UCSD-AML1 (cell line): ENCODE measurements around the gene HLA-DRB1.
"Not testable (repeated sequence)": the region's sequence is repeated elsewhere in the genome, so short reads cannot be mapped to it uniquely, and the experiment has no call there.

Experiments
- DNase-seq: peaks from one replicate; lab custom pipeline; 2025; ENCODE audit not compliant: unreplicated experiment; lab: John Stamatoyannopoulos, UW

The HLA-DRB1 gene

DNA sequence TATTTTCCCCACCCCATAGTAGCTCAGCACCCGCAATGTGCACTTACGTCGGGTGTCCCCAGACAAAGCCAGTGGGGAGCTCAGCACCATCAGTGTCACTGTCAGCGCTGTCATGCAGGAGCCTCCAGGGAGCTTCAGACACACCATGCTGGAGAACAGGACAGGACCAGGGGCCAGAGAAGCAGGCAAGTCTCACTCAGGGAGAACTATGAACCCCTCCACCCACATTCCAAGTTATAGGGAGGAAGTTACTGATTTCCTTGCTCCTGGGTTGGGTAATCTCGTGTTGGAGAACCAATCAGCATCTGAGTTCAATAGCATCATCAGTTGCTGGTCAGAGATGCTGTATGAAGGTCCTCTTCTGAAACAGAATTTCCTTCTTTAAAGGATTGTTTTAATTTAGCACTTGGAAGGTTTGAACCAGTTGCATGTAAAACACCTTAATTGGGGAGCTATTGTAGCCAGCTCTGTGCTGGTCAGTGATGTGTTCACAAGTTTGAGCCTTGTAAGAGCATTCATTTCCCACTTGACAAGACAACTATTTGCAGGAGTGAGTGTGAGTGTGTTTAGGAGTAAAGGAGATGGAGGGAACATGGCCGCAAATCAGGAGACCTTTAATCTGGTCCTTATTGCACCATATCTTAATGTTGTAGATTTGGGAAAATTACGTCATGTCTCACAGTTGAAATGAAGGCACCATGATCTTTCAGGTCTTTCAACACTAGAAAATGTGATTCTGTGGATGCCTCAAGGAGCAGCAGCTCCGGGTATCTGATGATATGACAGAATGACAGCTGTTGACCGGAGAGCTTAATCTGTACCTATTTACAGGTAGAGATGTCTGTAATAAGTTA is at the start of gene HLA-DRB1:
TSS of gene HLA-DRB1 (minus strand) at position 253 of the 854 bp plus-strand sequence. CDS start at position 147, 106 bp downstream.
- no peak for DNase-seq

DNA sequence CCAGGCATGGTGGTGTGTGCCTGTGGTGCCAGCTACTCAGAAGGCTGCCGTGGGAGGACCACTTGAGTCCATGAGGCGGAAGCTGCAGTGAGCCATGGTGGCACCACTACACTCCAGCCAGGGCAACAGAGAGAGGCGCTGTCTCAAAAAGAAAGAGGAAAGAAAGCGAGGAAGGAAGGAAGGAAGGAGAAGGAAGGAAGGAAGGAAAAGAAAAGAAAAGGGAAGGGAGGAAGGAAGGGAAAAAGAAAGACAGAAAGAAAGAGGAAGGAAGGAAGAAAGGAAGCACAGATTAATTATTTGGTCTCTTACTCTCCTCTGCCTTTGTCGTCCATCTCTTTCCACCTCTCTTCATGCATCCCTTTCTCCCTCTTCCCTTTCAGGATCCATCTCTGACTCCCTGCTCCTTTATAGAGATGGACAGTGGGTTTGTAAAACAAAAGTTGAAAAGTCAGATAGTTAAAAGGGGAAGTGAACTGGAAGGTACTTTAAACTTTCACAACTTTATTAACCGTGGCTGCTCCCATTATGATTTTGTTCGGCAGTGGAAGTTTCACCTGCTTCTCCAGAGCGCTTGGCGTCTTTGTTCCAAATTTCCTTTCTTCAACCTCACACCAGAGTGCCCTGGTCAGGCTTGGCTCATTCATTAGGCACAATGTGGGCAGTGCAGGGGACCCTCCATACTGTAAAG is 49.0 kb upstream of the HLA-DRB1 start:
- no peak for DNase-seq

DNA sequence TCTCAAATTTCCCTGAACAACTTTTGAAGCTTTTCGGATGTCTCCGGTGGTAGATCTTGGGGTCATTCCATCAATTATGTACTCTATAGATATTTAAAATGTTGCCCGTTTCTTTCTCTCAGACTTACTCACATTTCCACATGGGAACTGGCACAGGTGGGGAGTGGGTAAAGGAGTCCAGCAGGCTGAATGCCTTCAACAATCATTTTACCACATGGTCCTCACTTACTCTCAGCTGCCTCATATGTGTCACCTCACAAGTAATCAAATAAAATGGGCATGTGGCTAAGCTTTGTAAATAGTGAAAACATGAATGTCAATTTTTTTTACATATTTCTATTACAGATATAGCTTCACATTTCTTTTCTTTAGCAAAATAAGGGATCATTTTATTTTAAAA is 48.2 kb upstream of the HLA-DRB1 start:
- no peak for DNase-seq

DNA sequence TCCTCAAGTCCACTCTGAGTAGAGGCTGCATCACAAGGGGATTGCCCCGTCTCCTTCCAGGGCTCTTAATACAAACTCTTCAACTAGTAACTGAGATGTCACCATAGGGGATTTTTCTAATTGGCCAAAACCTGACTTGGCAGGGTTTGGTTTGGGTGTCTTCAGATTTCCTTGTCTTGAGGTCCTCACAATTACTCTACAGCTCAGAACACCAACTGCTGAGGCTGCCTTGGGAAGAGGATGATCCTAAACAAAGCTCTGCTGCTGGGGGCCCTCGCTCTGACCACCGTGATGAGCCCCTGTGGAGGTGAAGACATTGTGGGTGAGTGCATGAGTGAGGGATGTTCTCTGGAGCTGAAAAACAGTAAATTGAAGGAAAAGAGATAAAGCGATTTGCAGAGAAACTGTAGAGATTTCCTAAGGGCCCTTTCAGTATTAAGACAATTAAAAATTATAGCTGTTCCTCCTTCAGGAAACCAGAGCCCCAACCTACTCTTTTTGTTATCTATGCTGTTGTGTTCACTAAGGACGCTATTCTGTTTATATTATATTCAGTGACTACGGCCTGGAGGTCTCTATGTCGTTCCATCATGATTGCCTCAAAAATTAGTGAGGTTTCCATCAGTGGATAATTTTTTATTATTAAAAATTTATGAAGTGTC is 47.7 kb upstream of the HLA-DRB1 start, which contains the start of gene HLA-DQA1:
TSS of gene HLA-DQA1 (plus strand) at position 188 of the 662 bp plus-strand sequence. CDS start at position 241, 53 bp downstream.
- no peak for DNase-seq

DNA sequence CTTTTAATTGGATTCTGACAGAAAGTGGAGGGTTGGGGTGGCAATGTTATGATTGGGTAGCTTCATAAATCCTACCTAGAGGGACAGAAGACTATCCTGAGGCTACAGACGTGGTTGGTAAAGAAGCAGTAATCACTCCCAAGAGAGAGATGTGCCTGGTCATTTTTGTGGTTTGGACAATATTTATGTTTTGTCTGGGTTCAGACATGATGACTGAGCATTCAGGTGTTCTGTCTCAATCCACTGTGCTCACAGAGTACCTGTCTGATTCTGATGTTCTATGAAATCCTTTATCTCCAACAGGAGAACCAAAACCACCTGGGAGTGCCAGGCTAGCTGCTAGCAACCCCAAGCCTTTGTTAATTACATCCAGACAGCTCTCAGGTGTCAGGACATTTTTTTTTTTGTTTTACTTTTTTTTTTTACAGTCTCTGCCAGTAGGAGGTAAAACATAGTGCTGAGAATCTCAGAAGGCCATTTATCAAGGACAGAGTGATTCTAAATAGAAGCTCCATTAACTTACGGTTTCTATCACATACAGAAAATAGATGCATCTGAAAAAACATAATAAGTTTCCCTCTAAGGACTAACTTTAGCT is 46.0 kb upstream of the HLA-DRB1 start:
- no peak for DNase-seq

DNA sequence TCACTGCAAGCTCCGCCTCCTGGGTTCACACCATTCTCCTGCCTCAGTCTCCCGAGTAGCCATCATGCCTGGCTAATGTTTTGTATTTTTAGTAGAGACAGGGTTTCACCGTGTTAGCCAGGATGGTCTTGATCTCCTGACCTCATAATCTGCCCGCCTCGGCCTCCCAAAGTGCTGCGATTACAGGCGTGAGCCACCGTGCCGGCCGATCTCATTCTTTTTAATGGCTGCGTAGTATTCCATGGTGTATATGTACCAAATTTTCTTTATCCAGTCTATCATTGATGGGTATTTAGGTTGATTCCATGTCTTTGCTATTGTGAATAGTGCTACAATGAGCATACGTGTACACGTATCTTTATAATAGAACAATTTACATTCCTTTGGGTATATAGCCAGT is 40.1 kb upstream of the HLA-DRB1 start:
- DNase-seq, result not testable (repeated sequence)

DNA sequence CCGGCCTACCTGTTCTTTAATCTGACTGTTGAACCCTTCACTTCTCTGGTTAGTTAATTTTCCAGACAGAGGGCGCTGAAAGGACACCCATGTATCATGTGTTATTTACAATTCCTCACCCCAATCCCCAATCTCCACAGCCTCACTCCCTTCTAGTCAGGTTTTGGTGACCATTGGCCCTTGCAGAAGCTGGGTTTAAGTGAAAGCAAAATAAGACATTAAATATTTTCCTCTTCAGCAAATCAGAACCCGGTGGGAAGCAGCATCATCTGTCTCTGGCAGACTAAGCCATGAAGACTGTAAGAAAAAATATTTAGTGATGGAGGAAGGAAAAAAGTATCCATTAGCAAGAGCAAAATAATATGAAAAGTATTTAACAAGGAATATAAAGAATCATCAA is 38.2 kb upstream of the HLA-DRB1 start:
- DNase-seq, result no peak

DNA sequence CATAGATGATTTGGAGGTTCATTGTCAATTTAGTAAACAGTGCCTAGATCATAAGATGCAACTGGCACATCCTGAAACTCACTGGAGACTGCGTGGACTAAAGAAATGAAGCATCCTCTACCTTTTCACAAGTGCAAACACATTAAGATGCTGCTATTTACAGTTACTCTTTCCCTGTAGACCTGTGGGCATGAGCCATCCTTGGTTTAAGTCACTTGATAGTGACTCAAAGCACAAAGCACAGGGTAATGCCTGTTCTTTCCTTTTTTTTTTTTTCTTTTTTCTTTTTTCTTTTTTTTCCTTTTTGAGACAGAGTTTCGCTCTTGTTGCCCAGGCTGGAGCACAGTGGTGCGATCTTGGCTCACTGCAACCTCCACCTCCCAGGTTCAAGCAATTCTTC is 37.6 kb upstream of the HLA-DRB1 start:
- no peak for DNase-seq

DNA sequence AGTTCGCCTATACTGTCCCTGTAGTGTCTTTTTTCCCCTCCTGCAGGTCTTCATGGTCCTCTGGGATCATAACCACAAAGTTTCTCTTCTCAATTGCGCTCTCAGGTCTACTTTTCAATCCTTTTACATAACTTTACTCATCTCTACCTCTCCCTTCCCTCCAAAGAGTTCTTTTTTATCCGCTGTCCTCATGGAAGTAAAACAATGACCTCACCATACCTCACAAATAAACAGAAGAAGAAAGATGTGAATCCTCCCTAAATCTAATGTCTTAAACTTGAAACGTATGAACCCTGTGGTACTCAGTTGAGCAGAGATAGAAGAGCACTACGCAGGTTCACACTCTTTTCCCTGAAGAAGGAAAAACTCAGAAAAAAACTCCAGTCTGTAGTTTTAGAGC is 35.5 kb upstream of the HLA-DRB1 start:
- no peak for DNase-seq

DNA sequence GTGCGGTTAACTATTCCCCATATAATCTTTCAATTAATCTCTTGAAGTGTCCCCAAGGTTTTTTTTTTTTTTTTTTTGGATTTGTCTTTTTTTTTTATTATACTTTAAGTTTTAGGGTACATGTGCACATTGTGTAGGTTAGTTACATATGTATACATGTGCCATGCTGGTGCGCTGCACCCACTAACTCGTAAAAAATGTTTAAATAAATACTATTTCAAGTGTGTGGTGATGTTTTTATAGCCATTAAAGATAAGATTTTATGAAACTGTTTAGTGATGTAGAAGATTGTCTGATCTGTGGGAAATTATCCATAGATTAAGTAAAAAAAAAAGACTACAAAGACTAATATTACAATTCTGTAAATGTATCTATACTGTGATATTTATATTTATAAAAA is 34.9 kb upstream of the HLA-DRB1 start:
- DNase-seq, result no peak

DNA sequence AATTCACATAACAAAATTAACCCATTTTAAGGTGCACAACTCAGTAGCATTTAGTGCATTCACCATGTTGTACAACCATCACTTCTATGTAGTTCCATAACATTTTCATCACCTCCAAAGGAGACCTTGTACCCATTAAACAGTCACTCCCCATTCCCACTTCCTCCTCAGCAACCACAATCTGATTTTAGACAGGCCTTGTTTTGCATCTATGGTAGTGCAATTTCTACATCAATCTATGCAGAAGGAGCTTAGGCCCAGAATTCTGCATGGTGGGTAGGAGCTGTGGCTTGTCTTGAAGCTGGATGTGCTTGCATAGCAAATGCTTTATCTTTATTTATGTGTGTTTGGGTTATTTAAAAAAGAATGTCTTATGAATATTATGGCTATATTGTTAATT is 34.0 kb upstream of the HLA-DRB1 start:
- no peak for DNase-seq

DNA sequence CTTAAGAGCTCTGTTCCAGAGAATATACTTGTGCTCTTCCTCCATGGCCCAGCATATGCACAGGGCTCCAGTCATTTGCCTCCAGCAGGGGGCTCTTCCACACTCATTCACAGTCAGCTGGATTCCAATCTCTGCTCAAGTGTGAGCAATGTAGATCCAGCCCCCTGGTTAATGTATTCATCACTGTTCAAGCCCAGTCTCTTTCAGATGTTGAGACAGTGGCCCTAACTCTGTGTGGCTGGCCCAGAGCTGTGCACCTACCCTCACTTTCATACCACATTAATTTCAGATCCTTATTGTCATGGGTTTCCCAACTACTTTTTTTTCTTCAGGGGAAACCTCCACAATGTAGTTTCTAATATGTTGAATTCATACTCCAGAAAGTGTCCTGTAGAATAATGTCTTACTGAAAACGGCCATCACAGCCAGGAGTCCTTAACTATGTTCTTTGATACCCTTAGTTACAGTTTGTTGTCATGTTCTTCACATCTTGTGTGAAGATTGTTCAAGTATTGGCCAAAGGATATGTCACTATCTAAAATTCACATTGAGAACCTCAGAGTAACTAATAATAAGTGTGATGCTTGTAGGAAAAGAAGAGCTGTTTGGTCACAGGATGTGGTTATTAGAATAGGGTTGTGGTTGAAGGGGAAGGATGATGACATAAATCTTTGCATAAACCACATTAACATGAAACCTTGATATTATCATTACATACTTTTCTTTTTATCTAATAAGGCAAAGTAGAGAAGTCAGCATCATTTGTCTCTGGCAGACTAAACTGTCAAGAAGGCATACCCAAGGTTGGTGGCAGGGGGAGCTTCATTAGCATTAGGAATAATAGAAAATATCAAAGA is 33.1 kb upstream of the HLA-DRB1 start:
- peak; percentile 32 for DNase-seq

DNA sequence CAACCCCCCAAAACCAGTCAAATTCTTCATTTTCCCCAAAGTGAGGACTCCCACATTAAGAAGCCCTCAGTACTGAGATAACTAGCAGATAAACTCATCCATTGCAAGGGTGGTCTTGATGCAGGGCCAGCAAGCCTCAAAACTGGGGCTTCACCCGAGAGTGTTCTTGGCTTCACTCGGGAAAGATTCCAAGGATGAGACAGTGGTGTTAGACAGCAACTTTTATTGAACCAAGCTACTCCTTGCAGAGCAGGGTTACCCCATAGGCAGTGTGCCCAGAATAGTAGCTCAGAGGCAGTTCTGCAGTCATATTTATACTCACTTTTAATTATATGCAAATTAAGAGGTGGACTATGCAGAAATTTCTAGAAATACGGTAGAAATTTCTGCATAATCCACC is 31.7 kb upstream of the HLA-DRB1 start:
- DNase-seq, result no peak

DNA sequence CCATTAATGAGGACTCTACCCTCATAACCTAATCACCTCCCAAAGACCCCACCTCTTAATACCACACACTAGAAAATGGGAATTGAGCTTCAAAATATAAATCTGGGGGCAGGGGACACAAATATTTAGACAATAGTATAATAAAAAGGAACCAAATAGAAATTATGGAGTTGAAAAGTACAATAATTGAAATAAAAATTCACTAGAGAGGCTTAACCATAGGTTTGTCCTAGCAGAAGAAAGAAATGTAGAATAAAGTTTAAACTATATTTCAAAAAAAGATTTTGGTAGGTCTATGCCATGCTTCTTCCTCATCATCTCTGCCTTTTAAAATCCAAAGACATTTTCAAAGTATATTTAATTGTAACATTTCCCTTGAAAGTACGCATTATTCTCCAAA is 28.1 kb upstream of the HLA-DRB1 start:
- no peak for DNase-seq

DNA sequence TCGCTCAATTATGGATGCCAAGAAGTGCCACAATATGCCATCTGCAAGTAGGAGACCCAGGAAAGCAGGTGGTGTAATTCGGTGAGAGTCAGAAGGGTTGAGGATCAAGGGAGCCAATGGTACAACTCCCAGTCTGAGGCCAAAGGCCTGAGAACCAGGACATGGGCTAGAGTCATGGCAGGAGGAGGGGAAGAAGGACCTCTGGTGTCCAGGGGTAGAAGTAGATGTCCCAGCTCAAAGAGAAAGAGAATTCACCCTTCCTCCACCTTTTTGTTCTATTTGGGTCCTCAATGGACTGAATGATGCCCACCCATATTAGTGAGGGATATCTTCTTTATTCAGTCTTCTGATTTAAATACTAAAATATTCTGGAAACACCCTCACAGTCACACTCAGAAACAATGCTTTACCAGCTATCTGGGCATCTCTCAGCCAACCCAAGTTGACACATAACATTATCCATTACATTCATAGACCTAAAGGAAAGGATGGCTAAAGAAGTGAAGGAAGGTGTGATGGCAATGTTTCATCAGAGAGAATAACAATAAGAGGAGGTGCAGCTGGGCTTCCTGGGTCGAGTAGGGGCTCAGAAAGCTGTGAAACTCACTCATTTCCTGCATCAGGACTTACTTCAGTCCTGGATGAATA is 26.4 kb upstream of the HLA-DRB1 start:
- no peak for DNase-seq

DNA sequence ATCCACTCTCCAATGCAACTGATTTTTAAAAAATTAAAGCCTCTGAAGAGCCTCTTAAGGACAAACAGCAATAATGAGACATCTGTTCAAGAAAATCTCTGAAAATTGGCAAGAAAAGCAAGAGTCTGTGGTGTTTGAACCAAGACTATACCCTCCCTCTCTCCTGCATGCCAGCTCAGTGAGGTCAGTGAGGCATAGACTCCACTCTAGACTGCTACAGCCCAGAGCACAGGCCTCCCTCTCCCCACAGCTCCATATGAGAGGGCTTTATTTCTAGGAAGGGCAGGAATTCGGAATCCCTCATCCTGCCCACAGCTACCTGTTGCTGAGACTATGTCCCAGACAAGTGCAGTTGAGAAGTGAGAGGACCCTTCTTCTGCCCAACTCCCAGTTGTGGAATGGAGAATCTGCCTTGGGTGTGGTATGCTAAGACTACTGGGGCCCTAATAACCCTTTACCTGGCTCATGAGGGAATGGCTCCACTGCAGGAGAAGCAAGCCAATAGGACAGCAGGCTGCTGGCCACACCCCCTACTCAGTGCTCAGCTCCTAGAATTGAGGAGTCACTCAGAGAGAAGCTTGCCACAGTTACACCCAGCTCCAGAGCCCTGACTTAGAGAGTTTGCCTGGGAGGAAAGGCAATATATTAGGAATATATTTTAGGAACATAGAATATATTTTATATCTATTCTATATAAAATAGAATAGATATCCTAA is 24.9 kb upstream of the HLA-DRB1 start:
- no peak for DNase-seq

DNA sequence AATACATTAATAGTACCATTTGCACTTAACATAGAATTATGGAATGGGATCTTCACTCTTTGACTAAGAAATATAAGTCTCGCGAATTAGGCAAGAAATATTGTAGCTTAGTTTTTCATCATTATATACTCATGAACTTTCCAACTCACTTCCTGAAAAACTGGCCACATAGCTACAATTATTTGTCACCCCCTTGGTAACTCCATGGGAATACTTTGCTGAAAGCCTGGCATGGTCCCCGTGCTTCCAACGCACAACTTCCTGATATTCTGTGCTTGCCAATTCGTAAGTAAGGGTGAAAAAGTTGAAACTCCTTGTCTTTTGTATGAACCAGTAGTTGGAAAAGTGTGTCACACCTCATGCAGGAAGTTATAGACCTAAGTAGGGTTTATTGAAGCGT is 23.8 kb upstream of the HLA-DRB1 start:
- DNase-seq, result no peak

DNA sequence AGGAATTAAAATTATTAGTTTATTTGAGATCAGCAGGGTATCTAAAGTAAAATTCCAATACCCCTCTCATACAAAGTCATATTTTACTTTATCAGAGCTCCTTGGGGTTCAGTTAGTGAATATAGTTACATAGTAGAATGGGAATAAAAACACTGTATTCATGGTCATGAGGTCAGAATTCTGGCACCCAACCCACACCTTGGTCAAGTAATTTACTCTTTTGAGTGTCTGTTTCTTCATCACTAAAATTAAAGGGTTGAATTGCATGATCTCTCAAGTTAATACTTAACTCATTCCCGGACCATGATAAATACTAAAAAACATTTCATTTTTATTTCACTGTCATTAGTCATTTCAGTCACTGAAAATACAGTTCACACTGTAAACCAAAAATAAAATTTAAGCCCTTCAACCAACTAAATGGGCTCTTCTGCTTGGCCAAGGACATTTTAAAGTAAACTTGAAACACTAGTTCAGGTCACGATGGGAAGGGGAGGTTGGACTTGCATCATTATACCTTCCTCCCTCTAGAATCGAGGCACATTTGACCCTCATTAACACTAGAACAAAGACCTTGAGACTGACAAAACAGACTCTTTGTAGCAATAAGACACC is 21.1 kb upstream of the HLA-DRB1 start:
- DNase-seq, result no peak
